SK-N-MC (cell line): ENCODE data around the gene SNX3.

Experiments
- EZH2 ChIP-seq: fragments of 200-600 bp; sonication (generic); IDR thresholded peaks from one replicate; pipeline ENCODE4 v1.6.1; 2017; ENCODE audit warnings: antibody characterized with exemption
- FOXP2 ChIP-seq: optimal IDR thresholded peaks from 2 replicates; pipeline ENCODE3; 2011; ENCODE audit warnings: mild to moderate bottlenecking, moderate library complexity; ENCODE audit not compliant: insufficient read depth; ENCODE audit errors: extremely low read length, control extremely low read depth
- POLR2AphosphoS5 ChIP-seq: IDR thresholded peaks from 2 replicates; pipeline ENCODE4 v1.6.1; 2012; ENCODE audit warnings: mild to moderate bottlenecking, low read depth, low read length, borderline replicate concordance

DNA sequence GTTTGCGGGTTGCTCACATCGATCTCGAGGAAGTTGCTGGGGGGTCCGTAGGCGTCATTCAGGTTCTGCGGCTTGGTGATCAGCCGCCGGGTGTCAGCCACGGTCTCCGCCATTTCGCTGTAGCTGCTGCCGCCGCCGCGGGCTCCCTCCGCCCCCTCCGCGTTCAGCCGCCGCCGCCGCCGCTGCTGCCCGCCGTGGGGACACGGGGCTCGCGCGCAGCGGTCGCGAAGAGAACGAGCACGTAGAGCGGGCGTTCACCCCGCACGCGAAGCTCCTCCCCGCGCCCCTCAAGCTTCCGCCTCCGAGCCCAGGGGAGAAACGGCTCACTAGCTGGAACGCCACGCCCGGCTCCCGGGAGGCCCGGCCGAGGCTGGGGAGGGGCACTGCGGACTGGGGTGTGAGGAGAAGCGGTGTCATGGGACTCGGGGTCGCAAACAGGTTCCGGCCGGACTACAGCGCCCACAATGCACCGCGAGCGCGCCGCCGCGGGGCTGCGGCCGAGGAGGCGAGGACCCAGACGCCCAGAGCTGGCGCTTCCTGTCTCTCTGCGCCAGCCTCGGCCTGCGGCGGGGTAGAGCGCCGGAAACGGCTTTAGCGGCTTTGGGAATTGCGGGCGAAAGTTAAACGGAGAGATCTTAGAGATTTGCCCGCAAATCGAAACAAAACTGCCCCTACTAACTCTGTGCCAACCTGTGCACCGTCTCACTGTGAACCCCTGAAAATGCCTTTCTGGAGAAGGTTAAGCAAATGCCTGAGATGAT, at the start of gene SNX3:
- no peak for TF ChIP-seq EZH2
- TF ChIP-seq POLR2AphosphoS5 = peak; percentile 87
- TF ChIP-seq FOXP2 = no peak
